A549 (cell line): ENCODE results near the gene DNM3. TPM values are rescaled to one million over a fixed set of nuclear protein-coding genes. Genes with fewer than 3 reads are reported as not detected.

Experiments
- ATAC-seq, 2 experiments: fragments of 200-7000 bp in 1 of 2; fragments of >200 bp in 1 of 2; cut with Nextera tagmentation in 1 of 2; cut with Tn5 transposase in 1 of 2; 3 replicates each; pipeline versions ENCODE4 v1.8.0 to v1.9.1; 2018 to 2020; ENCODE audit warnings: mild to moderate bottlenecking in 1 of 2, moderate library complexity in 1 of 2
- CTCF ChIA-PET: fragments of 300-600 bp; sonication (Branson Sonifier 250); formaldehyde crosslinking; extraction: SDS; loops from one replicate; lab custom pipeline; 2021; ENCODE audit warnings: antibody characterized with exemption, inconsistent platforms; lab: Yijun Ruan, JAX
- POLR2A ChIA-PET: fragments of 350-600 bp; formaldehyde crosslinking; extraction: SDS; loops from one replicate; lab custom pipeline; 2021; ENCODE audit warnings: antibody characterized with exemption, inconsistent platforms; lab: Yijun Ruan, JAX
- DNase-seq, 2 experiments: peaks; one replicate each; pipeline versions ENCODE4 v3.0.0 to v3.0.0-alpha.2; 2011 to 2016; ENCODE audit warnings: low read depth in 1 of 2, low spot score in 1 of 2
- FAIRE-seq: peaks from 2 replicates; lab custom pipeline; 2011; peaks lifted over from hg19 to GRCh38; lab: Jason Lieb, UNC
- H3K27ac ChIP-seq, 2 experiments: fragments of >200 bp; sonication (Bioruptor Twin); formaldehyde crosslinking; 3 replicates each; pipeline ENCODE4 v1.5.1; 2016 to 2017
- H3K4me1 ChIP-seq: fragments of >200 bp; sonication (Bioruptor Twin); formaldehyde crosslinking; 3 replicates; pipeline ENCODE4 v1.6.1; 2016
- H3K4me2 ChIP-seq: fragments of >200 bp; sonication (Bioruptor Twin); formaldehyde crosslinking; 3 replicates; pipeline ENCODE4 v1.6.1; 2016
- H3K4me3 ChIP-seq: fragments of >200 bp; sonication (Bioruptor Twin); formaldehyde crosslinking; 3 replicates; pipeline ENCODE4 v1.5.1; 2016
- H3K9me3 ChIP-seq: fragments of >200 bp; sonication (Bioruptor Twin); formaldehyde crosslinking; 3 replicates; pipeline ENCODE4 v1.6.1; 2016
- CBX8 ChIP-seq: fragments of 200-600 bp; sonication (generic); IDR thresholded peaks from 2 replicates; pipeline ENCODE4 v1.6.1; 2016
- CEBPB ChIP-seq, 2 experiments: fragments of >200 bp in 1 of 2; sonication (Bioruptor Twin) in 1 of 2; formaldehyde crosslinking in 1 of 2; IDR thresholded peaks; 2 replicates each; pipeline ENCODE4 v1.6.1; 2012 to 2016
- CHD2 ChIP-seq: fragments of 150-350 bp; IDR thresholded peaks from 2 replicates; pipeline ENCODE4 v1.6.1; 2014; ENCODE audit warnings: low read length; ENCODE audit not compliant: partially characterized antibody
- CHD4 ChIP-seq: fragments of 200-600 bp; sonication (generic); IDR thresholded peaks from 2 replicates; pipeline ENCODE4 v1.6.1; 2016; ENCODE audit warnings: antibody characterized with exemption, mild to moderate bottlenecking, borderline replicate concordance
- GATA3 ChIP-seq: IDR thresholded peaks from 2 replicates; pipeline ENCODE4 v1.6.1; 2012; ENCODE audit warnings: borderline replicate concordance
- HDAC2 ChIP-seq: fragments of 200-600 bp; sonication (generic); IDR thresholded peaks from 2 replicates; pipeline ENCODE4 v1.6.1; 2016
- HEYL ChIP-seq: fragments of 250-450 bp; sonication (Bioruptor Pico); IDR thresholded peaks from 2 replicates; pipeline ENCODE4 v1.8.0; 2021; ENCODE audit warnings: mild to moderate bottlenecking, moderate library complexity
- JUN ChIP-seq, 2 experiments: fragments of >200 bp; sonication (Bioruptor Twin); formaldehyde crosslinking; IDR thresholded peaks; 2 replicates in 1 of 2; 3 replicates in 1 of 2; pipeline ENCODE4 v1.6.1; 2016 to 2017
- MAFK ChIP-seq: fragments of 450-650 bp; IDR thresholded peaks from 2 replicates; pipeline ENCODE4 v1.6.1; 2014; ENCODE audit not compliant: partially characterized antibody
- PHF8 ChIP-seq: fragments of 200-600 bp; sonication (generic); IDR thresholded peaks from 2 replicates; pipeline ENCODE4 v1.6.1; 2016; ENCODE audit warnings: low read depth, mild to moderate bottlenecking, antibody characterized with exemption, moderate library complexity, borderline replicate concordance
- POLR2A ChIP-seq: IDR thresholded peaks from 2 replicates; pipeline ENCODE4 v1.6.1; 2012; ENCODE audit warnings: mild to moderate bottlenecking, low read length
- POLR2AphosphoS2 ChIP-seq: conservative IDR thresholded peaks from 2 replicates; pipeline ENCODE4 v1.6.1; 2012; ENCODE audit warnings: low read length, improper control_type of control experiment, inconsistent platforms
- RAD21 ChIP-seq, 2 experiments: fragments of >200 bp in 1 of 2; sonication (Bioruptor Twin) in 1 of 2; formaldehyde crosslinking in 1 of 2; IDR thresholded peaks in 1 of 2; conservative IDR thresholded peaks in 1 of 2; 2 replicates in 1 of 2; 3 replicates in 1 of 2; pipeline ENCODE4 v1.6.1; 2012 to 2018; ENCODE audit warnings: inconsistent platforms in 1 of 2
- RCOR1 ChIP-seq: fragments of 150-350 bp; IDR thresholded peaks from 2 replicates; pipeline ENCODE4 v1.6.1; 2014; ENCODE audit warnings: antibody characterized with exemption, low read length, low read depth
- RFX5 ChIP-seq: fragments of 450-650 bp; IDR thresholded peaks from 2 replicates; pipeline ENCODE4 v1.7.1; 2014; ENCODE audit warnings: antibody characterized with exemption, mild to moderate bottlenecking, moderate library complexity
- RNF2 ChIP-seq: fragments of 200-600 bp; sonication (generic); IDR thresholded peaks from 2 replicates; pipeline ENCODE4 v1.6.1; 2016; ENCODE audit warnings: low read depth, mild to moderate bottlenecking, antibody characterized with exemption, moderate library complexity, borderline replicate concordance
- SMC3 ChIP-seq: fragments of >200 bp; sonication (Bioruptor Twin); formaldehyde crosslinking; IDR thresholded peaks from 3 replicates; pipeline ENCODE4 v1.6.1; 2018; ENCODE audit warnings: inconsistent platforms
- TP53 ChIP-seq: fragments of 250-450 bp; sonication (Bioruptor Pico); IDR thresholded peaks from 2 replicates; pipeline ENCODE4 v1.5.0; 2021; ENCODE audit warnings: mild to moderate bottlenecking, moderate library complexity
- WGBS: methylation state at CpG from one replicate; pipeline ENCODE4 v1.1.6; 2017; ENCODE audit errors: missing lambda C conversion rate; 5-methylcytosine and 5-hydroxymethylcytosine counted together
- polyA plus RNA-seq, 4 experiments: library from polyadenylated mRNA; depleted of rRNA in 3 of 4; stranded (reverse); fragments of >200 nt; fragmentation: RNase III in 1 of 4; extraction: RNeasy Plus Mini Kit Qiagen cat#74134 plus additional on column Dnase treatment in 1 of 4; gene quantifications; 2 replicates in 3 of 4; 3 replicates in 1 of 4; pipeline ENCODE4 v1.2.3, GENCODE V29; 2011 to 2017
- TF ChIP-seq, protein P1 (sequence below): fragments of >200 bp; sonication (Bioruptor Twin); formaldehyde crosslinking; IDR thresholded peaks from 3 replicates; pipeline ENCODE4 v1.5.1; 2016
- TF ChIP-seq, protein P2 (sequence below): IDR thresholded peaks from 2 replicates; pipeline ENCODE4 v1.6.1; 2012
- TF ChIP-seq, protein P3 (sequence below): fragments of >200 bp; sonication (Bioruptor Twin); formaldehyde crosslinking; IDR thresholded peaks from 2 replicates; pipeline ENCODE4 v1.6.1; 2016
- TF ChIP-seq, protein P4 (sequence below): fragments of 200-600 bp; sonication (generic); IDR thresholded peaks from 2 replicates; pipeline ENCODE4 v1.6.1; 2016; ENCODE audit warnings: antibody characterized with exemption, mild to moderate bottlenecking, moderate library complexity
- TF ChIP-seq, protein P5 (sequence below): fragments of >200 bp; sonication (Bioruptor Twin); formaldehyde crosslinking; IDR thresholded peaks from 3 replicates; pipeline ENCODE4 v1.6.1; 2016
- TF ChIP-seq, protein P6 (sequence below): IDR thresholded peaks from 2 replicates; pipeline ENCODE4 v1.6.1; 2012; ENCODE audit warnings: low read depth, borderline replicate concordance

DNM3 gene
- polyA plus RNA-seq, 2 of the 4 experiments (the other 2 are of a cell fraction) = 0.57 to 1.5 TPM

DNA sequence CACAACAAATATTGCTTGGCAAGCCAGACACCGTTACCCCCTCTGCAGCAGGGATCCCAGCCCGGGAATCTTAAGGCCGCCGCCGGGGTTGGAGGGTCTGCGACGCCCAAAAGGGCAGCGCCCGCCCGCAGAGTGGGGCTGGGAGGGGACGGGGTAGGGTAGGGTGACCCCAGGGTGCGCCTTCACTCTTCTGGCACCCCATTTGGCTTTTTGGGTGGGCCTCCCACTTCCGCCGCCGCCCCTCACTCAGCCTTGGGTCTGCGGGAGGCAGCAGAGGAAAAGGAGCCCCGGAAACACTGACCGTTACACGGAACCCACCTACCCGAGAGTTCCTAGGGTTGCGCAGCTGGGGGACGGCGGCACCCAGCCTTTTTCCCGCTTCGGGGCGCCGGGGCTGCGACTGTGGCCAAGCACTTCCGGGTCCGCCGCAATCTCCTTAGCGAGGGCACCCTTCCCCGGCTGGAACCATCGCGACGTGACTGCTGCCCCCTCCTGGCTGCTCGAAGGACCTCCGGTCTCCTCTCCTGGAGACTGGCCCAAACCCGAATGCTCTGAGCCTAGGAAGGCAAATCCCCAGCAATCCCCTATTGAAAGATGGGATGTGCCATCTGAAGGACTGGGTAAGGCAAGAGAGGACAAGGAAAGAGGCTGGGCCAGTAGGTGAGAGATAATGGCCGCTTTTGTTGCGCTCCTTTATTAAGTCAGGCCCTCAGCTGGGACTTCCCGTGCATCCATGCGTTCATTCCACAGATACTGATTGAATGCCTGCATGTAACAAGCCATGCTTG, 602.6 kb downstream of the DNM3 start, which contains the start of gene PIGC:
PIGC (minus strand) TSS at position 404 of the 788 bp plus-strand sequence. CDS start 1,447 bp downstream, outside the sequence.
- ChIA-PET CTCF (interaction anchor here (0.6 to 4.8 kb wide), 23 partner anchors 9 to 677 kb away, joined by 3 to 28 read pairs (median 3); no protein-coding TSS in a partner anchor), POLR2A (no interaction called here)
- DNase-seq = peak; percentile 90
- Histone ChIP-seq H3K27ac (peak within 1 kb of the TSS; percentile 94 to 98), H3K4me3 (peak within 1 kb of the TSS; percentile 92), H3K4me1 (peaks cover 25% of the 10 kb centered on the region), H3K9me3 (no peaks in the 10 kb centered on the region), H3K4me2 (peak within 1 kb of the TSS; percentile 88)
- no peak for FAIRE-seq
- TF ChIP-seq, protein P1, sequence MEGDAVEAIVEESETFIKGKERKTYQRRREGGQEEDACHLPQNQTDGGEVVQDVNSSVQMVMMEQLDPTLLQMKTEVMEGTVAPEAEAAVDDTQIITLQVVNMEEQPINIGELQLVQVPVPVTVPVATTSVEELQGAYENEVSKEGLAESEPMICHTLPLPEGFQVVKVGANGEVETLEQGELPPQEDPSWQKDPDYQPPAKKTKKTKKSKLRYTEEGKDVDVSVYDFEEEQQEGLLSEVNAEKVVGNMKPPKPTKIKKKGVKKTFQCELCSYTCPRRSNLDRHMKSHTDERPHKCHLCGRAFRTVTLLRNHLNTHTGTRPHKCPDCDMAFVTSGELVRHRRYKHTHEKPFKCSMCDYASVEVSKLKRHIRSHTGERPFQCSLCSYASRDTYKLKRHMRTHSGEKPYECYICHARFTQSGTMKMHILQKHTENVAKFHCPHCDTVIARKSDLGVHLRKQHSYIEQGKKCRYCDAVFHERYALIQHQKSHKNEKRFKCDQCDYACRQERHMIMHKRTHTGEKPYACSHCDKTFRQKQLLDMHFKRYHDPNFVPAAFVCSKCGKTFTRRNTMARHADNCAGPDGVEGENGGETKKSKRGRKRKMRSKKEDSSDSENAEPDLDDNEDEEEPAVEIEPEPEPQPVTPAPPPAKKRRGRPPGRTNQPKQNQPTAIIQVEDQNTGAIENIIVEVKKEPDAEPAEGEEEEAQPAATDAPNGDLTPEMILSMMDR = peak; percentile 79
- no peak for TF ChIP-seq HEYL (CRISPR knock-in tag)
- TF ChIP-seq RCOR1 = no peak
- TF ChIP-seq POLR2A = peak; percentile 59
- TF ChIP-seq RNF2 = no peak
- TF ChIP-seq GATA3 = peak; percentile 50
- TF ChIP-seq CBX8 = no peak
- TF ChIP-seq CHD2 = no peak
- no peak for TF ChIP-seq POLR2AphosphoS2
- TF ChIP-seq, protein P2, sequence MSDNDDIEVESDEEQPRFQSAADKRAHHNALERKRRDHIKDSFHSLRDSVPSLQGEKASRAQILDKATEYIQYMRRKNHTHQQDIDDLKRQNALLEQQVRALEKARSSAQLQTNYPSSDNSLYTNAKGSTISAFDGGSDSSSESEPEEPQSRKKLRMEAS = peak; percentile 75
- no peak for TF ChIP-seq CHD4
- peak; percentile 69 to 70 for TF ChIP-seq RAD21 (conservative IDR thresholded peaks at IDR 0.05 in 1 of 2, IDR thresholded peaks at IDR 0.05 in 1 of 2)
- peak; percentile 81 for TF ChIP-seq SMC3
- TF ChIP-seq TP53 (CRISPR knock-in tag) = no peak
- peak; percentile 58 to 89; a peak in 2 of 5 replicates for TF ChIP-seq JUN (IDR thresholded peaks at IDR 0.05)
- TF ChIP-seq, protein P3, sequence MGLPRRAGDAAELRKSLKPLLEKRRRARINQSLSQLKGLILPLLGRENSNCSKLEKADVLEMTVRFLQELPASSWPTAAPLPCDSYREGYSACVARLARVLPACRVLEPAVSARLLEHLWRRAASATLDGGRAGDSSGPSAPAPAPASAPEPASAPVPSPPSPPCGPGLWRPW = no peak
- no peak for TF ChIP-seq HDAC2
- no peak for TF ChIP-seq MAFK
- TF ChIP-seq, protein P4, sequence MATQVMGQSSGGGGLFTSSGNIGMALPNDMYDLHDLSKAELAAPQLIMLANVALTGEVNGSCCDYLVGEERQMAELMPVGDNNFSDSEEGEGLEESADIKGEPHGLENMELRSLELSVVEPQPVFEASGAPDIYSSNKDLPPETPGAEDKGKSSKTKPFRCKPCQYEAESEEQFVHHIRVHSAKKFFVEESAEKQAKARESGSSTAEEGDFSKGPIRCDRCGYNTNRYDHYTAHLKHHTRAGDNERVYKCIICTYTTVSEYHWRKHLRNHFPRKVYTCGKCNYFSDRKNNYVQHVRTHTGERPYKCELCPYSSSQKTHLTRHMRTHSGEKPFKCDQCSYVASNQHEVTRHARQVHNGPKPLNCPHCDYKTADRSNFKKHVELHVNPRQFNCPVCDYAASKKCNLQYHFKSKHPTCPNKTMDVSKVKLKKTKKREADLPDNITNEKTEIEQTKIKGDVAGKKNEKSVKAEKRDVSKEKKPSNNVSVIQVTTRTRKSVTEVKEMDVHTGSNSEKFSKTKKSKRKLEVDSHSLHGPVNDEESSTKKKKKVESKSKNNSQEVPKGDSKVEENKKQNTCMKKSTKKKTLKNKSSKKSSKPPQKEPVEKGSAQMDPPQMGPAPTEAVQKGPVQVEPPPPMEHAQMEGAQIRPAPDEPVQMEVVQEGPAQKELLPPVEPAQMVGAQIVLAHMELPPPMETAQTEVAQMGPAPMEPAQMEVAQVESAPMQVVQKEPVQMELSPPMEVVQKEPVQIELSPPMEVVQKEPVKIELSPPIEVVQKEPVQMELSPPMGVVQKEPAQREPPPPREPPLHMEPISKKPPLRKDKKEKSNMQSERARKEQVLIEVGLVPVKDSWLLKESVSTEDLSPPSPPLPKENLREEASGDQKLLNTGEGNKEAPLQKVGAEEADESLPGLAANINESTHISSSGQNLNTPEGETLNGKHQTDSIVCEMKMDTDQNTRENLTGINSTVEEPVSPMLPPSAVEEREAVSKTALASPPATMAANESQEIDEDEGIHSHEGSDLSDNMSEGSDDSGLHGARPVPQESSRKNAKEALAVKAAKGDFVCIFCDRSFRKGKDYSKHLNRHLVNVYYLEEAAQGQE = no peak
- TF ChIP-seq PHF8 = peak; percentile 88
- TF ChIP-seq, protein P5, sequence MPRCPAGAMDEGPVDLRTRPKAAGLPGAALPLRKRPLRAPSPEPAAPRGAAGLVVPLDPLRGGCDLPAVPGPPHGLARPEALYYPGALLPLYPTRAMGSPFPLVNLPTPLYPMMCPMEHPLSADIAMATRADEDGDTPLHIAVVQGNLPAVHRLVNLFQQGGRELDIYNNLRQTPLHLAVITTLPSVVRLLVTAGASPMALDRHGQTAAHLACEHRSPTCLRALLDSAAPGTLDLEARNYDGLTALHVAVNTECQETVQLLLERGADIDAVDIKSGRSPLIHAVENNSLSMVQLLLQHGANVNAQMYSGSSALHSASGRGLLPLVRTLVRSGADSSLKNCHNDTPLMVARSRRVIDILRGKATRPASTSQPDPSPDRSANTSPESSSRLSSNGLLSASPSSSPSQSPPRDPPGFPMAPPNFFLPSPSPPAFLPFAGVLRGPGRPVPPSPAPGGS = peak; percentile 52; the same call in 2 of the 3 replicates
- TF ChIP-seq, protein P6, sequence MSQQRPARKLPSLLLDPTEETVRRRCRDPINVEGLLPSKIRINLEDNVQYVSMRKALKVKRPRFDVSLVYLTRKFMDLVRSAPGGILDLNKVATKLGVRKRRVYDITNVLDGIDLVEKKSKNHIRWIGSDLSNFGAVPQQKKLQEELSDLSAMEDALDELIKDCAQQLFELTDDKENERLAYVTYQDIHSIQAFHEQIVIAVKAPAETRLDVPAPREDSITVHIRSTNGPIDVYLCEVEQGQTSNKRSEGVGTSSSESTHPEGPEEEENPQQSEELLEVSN = peak; percentile 83
- 0 out of 4 replicates have a peak, but pooled peaks of 1 of the 2 experiments have one; percentile 15 for TF ChIP-seq CEBPB (IDR thresholded peaks at IDR 0.05)
- TF ChIP-seq RFX5 = 0 out of 2 replicates have a peak, but pooled peaks have one; percentile 18
- ATAC-seq = peak; percentile 97 to 99
- WGBS = 14% methylated on average over 19 of the region's 43 CpGs
